Ishikawa (cell line): ENCODE results near the gene AIF1L.

Source experiments
- CEBPB ChIP-seq: IDR thresholded peaks from 2 replicates; pipeline ENCODE4 v1.6.1; 2012
- CREB1 ChIP-seq: IDR thresholded peaks from 2 replicates; pipeline ENCODE4 v1.6.1; 2012; ENCODE audit warnings: low read depth
- EGR1 ChIP-seq: IDR thresholded peaks from 2 replicates; pipeline ENCODE4 v1.6.1; 2012
- EP300 ChIP-seq: IDR thresholded peaks from 2 replicates; pipeline ENCODE4 v1.6.1; 2012; ENCODE audit warnings: borderline replicate concordance
- FOXM1 ChIP-seq: IDR thresholded peaks from 2 replicates; pipeline ENCODE4 v1.6.1; 2012; ENCODE audit warnings: low read depth, borderline replicate concordance
- MAX ChIP-seq: IDR thresholded peaks from 2 replicates; pipeline ENCODE4 v1.6.1; 2012
- NFIC ChIP-seq: IDR thresholded peaks from 2 replicates; pipeline ENCODE4 v1.6.1; 2012
- RAD21 ChIP-seq: IDR thresholded peaks from 2 replicates; pipeline ENCODE4 v1.6.1; 2012; ENCODE audit warnings: low read depth
- REST ChIP-seq: IDR thresholded peaks from 2 replicates; pipeline ENCODE4 v1.6.1; 2012; ENCODE audit warnings: low read depth, mild to moderate bottlenecking
- TAF1 ChIP-seq: IDR thresholded peaks from 2 replicates; pipeline ENCODE4 v1.6.1; 2012; ENCODE audit warnings: low read depth, mild to moderate bottlenecking
- TCF12 ChIP-seq: IDR thresholded peaks from 2 replicates; pipeline ENCODE4 v1.6.1; 2012; ENCODE audit warnings: low read depth
- TEAD4 ChIP-seq: IDR thresholded peaks from 2 replicates; pipeline ENCODE4 v1.6.1; 2012
- USF1 ChIP-seq: IDR thresholded peaks from 2 replicates; pipeline ENCODE4 v1.6.1; 2012
- YY1 ChIP-seq: IDR thresholded peaks from 2 replicates; pipeline ENCODE4 v1.6.1; 2012; ENCODE audit warnings: low read depth
- ZBTB7A ChIP-seq: IDR thresholded peaks from 2 replicates; pipeline ENCODE4 v1.6.1; 2012; ENCODE audit warnings: low read depth

The AIF1L gene

DNA sequence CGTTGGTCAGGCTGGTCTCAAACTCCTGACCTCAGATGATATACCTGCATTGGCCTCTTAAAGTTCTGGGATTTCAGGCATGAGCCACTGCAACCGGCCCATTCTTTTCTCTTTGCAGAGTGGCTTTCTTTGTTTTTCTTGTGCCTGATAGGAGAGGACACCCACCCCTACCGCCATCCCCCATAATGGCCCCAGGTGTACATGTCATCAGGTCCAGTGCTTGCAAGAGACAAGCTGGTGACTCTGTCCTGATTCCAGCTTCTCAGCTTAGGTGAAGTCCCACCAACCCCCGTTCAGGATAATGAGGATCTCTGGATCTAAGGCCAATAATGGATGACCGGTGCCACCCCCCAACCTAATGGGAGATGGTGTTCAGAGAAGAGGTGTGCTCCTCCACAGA is 2.3 kb upstream of the AIF1L start:
- no peak for TF ChIP-seq MAX
- TF ChIP-seq RAD21 = no peak
- TF ChIP-seq ZBTB7A = no peak
- TF ChIP-seq TEAD4 = no peak
- no peak for TF ChIP-seq YY1
- no peak for TF ChIP-seq CEBPB
- TF ChIP-seq CREB1 = no peak
- TF ChIP-seq NFIC = no peak
- no peak for TF ChIP-seq USF1
- no peak for TF ChIP-seq TCF12
- TF ChIP-seq TAF1 = no peak
- TF ChIP-seq EGR1 = no peak
- TF ChIP-seq FOXM1 = no peak
- TF ChIP-seq REST = no peak
- no peak for TF ChIP-seq EP300

DNA sequence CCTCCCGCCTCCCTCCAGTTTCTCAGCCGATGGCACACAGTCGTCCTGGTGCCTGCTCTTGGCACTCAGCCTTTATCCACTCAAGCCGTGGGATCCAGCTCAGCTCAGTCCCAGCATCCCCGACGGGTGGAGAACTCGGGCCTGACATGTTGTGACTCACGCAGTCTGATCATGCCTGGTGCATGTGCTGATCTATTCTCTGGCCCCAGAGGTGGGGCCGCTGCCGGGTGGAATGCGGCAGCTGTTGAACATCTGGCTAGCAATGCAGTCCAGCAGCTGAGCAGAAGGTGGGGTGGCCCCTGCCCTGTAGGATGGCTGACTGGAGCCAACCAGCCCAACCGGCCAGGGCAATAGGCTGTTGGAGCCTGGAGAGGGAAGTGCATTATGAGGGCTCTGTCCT is 1.7 kb upstream of the AIF1L start:
- no peak for TF ChIP-seq FOXM1
- no peak for TF ChIP-seq TCF12
- TF ChIP-seq EGR1 = no peak
- no peak for TF ChIP-seq USF1
- no peak for TF ChIP-seq NFIC
- no peak for TF ChIP-seq TAF1
- no peak for TF ChIP-seq RAD21
- TF ChIP-seq ZBTB7A = no peak
- TF ChIP-seq CREB1 = no peak
- no peak for TF ChIP-seq CEBPB
- TF ChIP-seq REST = no peak
- TF ChIP-seq YY1 = no peak
- no peak for TF ChIP-seq MAX
- no peak for TF ChIP-seq TEAD4
- TF ChIP-seq EP300 = no peak

DNA sequence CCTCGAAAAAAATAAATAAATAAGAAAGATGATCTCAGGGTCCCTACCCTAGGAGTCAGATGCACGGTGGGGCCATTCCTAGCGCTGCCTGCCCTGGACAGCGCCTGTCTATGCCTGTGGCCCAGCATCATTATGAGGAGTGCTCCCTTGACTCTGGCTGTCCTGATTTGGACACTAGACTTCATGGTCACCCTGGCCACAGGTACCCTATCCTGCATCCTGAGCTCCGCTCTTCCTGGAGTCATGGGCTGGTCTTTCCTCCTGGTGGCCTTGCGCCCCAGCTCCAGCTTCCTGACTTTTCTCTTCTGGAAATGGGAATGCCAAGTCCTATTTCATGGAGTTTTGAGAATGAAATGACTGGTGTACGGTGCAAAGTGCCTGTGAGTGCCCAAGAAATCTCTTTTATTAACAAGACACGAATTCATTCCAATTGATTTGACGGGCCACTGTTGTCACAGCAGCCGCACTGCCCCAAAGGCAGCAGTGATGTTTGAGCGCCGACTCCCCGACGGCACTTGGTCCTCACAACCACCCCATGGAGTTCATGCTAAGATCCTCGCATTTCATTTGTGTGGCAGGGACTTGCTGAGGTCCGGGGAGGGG is 564 bp upstream of the AIF1L start:
- TF ChIP-seq MAX (no peak), TEAD4 (no peak), USF1 (no peak), RAD21 (no peak), CREB1 (no peak), YY1 (no peak), TAF1 (no peak), FOXM1 (no peak), NFIC (no peak), CEBPB (no peak), REST (no peak), TCF12 (no peak), EP300 (no peak)
